ENCODE data around the gene CCNY.
"Not testable (repeated sequence)": the region's sequence is repeated elsewhere in the genome, so short reads cannot be mapped to it uniquely, and the experiment has no call there.

The CCNY gene

DNA sequence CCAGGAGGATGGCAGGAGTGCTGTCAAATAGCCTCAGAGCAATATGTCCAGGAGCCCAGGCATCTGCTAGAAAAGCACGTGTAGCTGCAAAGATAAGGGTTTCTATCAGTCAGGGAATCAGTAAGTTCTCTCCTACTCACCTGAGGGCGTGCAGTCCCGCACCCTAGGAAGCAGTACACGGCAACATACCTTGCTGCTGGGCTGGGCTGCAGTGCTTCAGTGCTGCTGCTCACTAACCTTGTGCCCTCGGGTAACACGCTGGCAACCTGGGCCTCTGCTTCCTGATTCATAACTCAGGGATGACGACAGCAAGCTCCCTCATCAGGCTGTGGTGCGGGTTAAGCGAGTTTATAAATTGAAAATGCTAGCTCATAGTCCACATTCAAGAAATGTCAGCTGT, 29.5 kb upstream of the CCNY start:
- H3K4me1 ChIP-seq (ENCODE audit: insufficient read depth, low read length, poor library complexity, severe bottlenecking), result no peaks in the 10 kb centered on the region
- H3K79me2 ChIP-seq (ENCODE audit: insufficient read depth, low read length), result no peaks in the 10 kb centered on the region
- H3K4me2 ChIP-seq (ENCODE audit: low read depth, low read length, poor library complexity, severe bottlenecking), result no peak overlapping the region
- no peaks in the 10 kb centered on the region for H3K9me3 ChIP-seq (ENCODE audit: insufficient read depth, low read depth, low read length)
- H2AFZ ChIP-seq (ENCODE audit: low read length), result no peak overlapping the region
- no peaks in the 10 kb centered on the region for H3K9me2 ChIP-seq (replicated peaks; ENCODE audit: low read depth, low read length)
- H3K27me3 ChIP-seq (ENCODE audit: insufficient read depth, low read length, poor library complexity, severe bottlenecking), result no peaks in the 10 kb centered on the region
- no peak overlapping the region for H3K4me3 ChIP-seq (ENCODE audit: low read length, poor library complexity, severe bottlenecking)
- H3K9ac ChIP-seq (ENCODE audit: low read depth, low read length, poor library complexity, severe bottlenecking), result no peak overlapping the region
- no peaks in the 10 kb centered on the region for H3F3A ChIP-seq (ENCODE audit: low read depth)
- TF ChIP-seq EZH2phosphoT487 (IDR thresholded peaks at IDR 0.05; ENCODE audit: borderline replicate concordance) (no peak), CTCF (conservative IDR thresholded peaks at IDR 0.05; ENCODE audit: low read length) (no peak)
- no peaks in the 10 kb centered on the region for H3K36me3 ChIP-seq (ENCODE audit: insufficient read depth, low read length)
- no peaks in the 10 kb centered on the region for H4K20me1 ChIP-seq (ENCODE audit: insufficient read depth, low read length, poor library complexity, severe bottlenecking)

- H3K9me3 ChIP-seq (ENCODE audit: insufficient read depth, low read depth, low read length), result no peaks in the 10 kb centered on the region
- no peak overlapping the region for H2AFZ ChIP-seq (ENCODE audit: low read length)
- no peaks in the 10 kb centered on the region for H3K27me3 ChIP-seq (ENCODE audit: insufficient read depth, low read length, poor library complexity, severe bottlenecking)
- H3K79me2 ChIP-seq (ENCODE audit: insufficient read depth, low read length), result no peaks in the 10 kb centered on the region
- H3K4me2 ChIP-seq (ENCODE audit: low read depth, low read length, poor library complexity, severe bottlenecking), result no peak overlapping the region
- no peaks in the 10 kb centered on the region for H3F3A ChIP-seq (ENCODE audit: low read depth)
- H3K36me3 ChIP-seq (ENCODE audit: insufficient read depth, low read length), result no peaks in the 10 kb centered on the region
- no peaks in the 10 kb centered on the region for H3K9me2 ChIP-seq (replicated peaks; ENCODE audit: low read depth, low read length)
- H3K4me1 ChIP-seq (ENCODE audit: insufficient read depth, low read length, poor library complexity, severe bottlenecking), result no peaks in the 10 kb centered on the region
- H3K9ac ChIP-seq (ENCODE audit: low read depth, low read length, poor library complexity, severe bottlenecking), result no peak overlapping the region
- no peaks in the 10 kb centered on the region for H4K20me1 ChIP-seq (ENCODE audit: insufficient read depth, low read length, poor library complexity, severe bottlenecking)
- TF ChIP-seq EZH2phosphoT487 (IDR thresholded peaks at IDR 0.05; ENCODE audit: borderline replicate concordance) (no peak), CTCF (conservative IDR thresholded peaks at IDR 0.05; ENCODE audit: low read length) (no peak)
- no peak overlapping the region for H3K4me3 ChIP-seq (ENCODE audit: low read length, poor library complexity, severe bottlenecking)
Measured at GRCh38 chr10:35307297-35307696, 29.0 kb upstream of the CCNY start.

GRCh38 chr10:35308809-35309208, 27.5 kb upstream of the CCNY start:
- Histone ChIP-seq H3K9me3 (ENCODE audit: insufficient read depth, low read depth, low read length) (no peaks in the 10 kb centered on the region), H3K79me2 (ENCODE audit: insufficient read depth, low read length) (no peaks in the 10 kb centered on the region), H3K9me2 (replicated peaks; ENCODE audit: low read depth, low read length) (no peaks in the 10 kb centered on the region), H2AFZ (ENCODE audit: low read length) (no peak overlapping the region), H3K4me2 (ENCODE audit: low read depth, low read length, poor library complexity, severe bottlenecking) (no peak overlapping the region), H3K4me3 (ENCODE audit: low read length, poor library complexity, severe bottlenecking) (no peak overlapping the region), H3K9ac (ENCODE audit: low read depth, low read length, poor library complexity, severe bottlenecking) (no peak overlapping the region), H3F3A (ENCODE audit: low read depth) (no peaks in the 10 kb centered on the region), H3K4me1 (ENCODE audit: insufficient read depth, low read length, poor library complexity, severe bottlenecking) (no peaks in the 10 kb centered on the region), H4K20me1 (ENCODE audit: insufficient read depth, low read length, poor library complexity, severe bottlenecking) (no peaks in the 10 kb centered on the region), H3K36me3 (ENCODE audit: insufficient read depth, low read length) (no peaks in the 10 kb centered on the region), H3K27me3 (ENCODE audit: insufficient read depth, low read length, poor library complexity, severe bottlenecking) (no peaks in the 10 kb centered on the region)
- TF ChIP-seq CTCF (conservative IDR thresholded peaks at IDR 0.05; ENCODE audit: low read length) (no peak), EZH2phosphoT487 (IDR thresholded peaks at IDR 0.05; ENCODE audit: borderline replicate concordance) (no peak)

GRCh38 chr10:35314142-35314541, 22.2 kb upstream of the CCNY start:
- not testable (repeated sequence) for H3K9me2 ChIP-seq (replicated peaks; ENCODE audit: low read depth, low read length); H3F3A ChIP-seq (ENCODE audit: low read depth); H3K36me3 ChIP-seq (ENCODE audit: insufficient read depth, low read length); H3K27me3 ChIP-seq (ENCODE audit: insufficient read depth, low read length, poor library complexity, severe bottlenecking); H4K20me1 ChIP-seq (ENCODE audit: insufficient read depth, low read length, poor library complexity, severe bottlenecking); H3K9me3 ChIP-seq (ENCODE audit: insufficient read depth, low read depth, low read length); H3K9ac ChIP-seq (ENCODE audit: low read depth, low read length, poor library complexity, severe bottlenecking); H2AFZ ChIP-seq (ENCODE audit: low read length); H3K4me3 ChIP-seq (ENCODE audit: low read length, poor library complexity, severe bottlenecking); H3K79me2 ChIP-seq (ENCODE audit: insufficient read depth, low read length); H3K4me1 ChIP-seq (ENCODE audit: insufficient read depth, low read length, poor library complexity, severe bottlenecking); H3K4me2 ChIP-seq (ENCODE audit: low read depth, low read length, poor library complexity, severe bottlenecking)

GRCh38 chr10:35315235-35315634, 21.1 kb upstream of the CCNY start:
- not testable (repeated sequence) for H2AFZ ChIP-seq (ENCODE audit: low read length); H3K79me2 ChIP-seq (ENCODE audit: insufficient read depth, low read length); H3K36me3 ChIP-seq (ENCODE audit: insufficient read depth, low read length); H3F3A ChIP-seq (ENCODE audit: low read depth); H3K9ac ChIP-seq (ENCODE audit: low read depth, low read length, poor library complexity, severe bottlenecking); H4K20me1 ChIP-seq (ENCODE audit: insufficient read depth, low read length, poor library complexity, severe bottlenecking); H3K27me3 ChIP-seq (ENCODE audit: insufficient read depth, low read length, poor library complexity, severe bottlenecking); H3K4me3 ChIP-seq (ENCODE audit: low read length, poor library complexity, severe bottlenecking); H3K4me2 ChIP-seq (ENCODE audit: low read depth, low read length, poor library complexity, severe bottlenecking); H3K4me1 ChIP-seq (ENCODE audit: insufficient read depth, low read length, poor library complexity, severe bottlenecking); H3K9me2 ChIP-seq (replicated peaks; ENCODE audit: low read depth, low read length); H3K9me3 ChIP-seq (ENCODE audit: insufficient read depth, low read depth, low read length)

Measured in Loucy (cell line).